HepG2 (cell line): ENCODE measurements around the gene SLC22A23. TPM values are rescaled to one million over a fixed set of nuclear protein-coding genes. Genes with fewer than 3 reads are reported as not detected.

ENCODE experiments used
- ATAC-seq: fragments of 200-7000 bp; cut with Tn5 transposase; 3 replicates; pipeline ENCODE4 v1.9.1; 2020; ENCODE audit warnings: mild to moderate bottlenecking, moderate library complexity
- BruUV-seq: library from RNA; stranded (reverse); fragments of 400-500 nt; replicated peaks from 2 replicates; lab custom pipeline; 2021; lab: Mats Ljungman, UMichigan
- CTCF ChIA-PET: fragments of 300-600 bp; formaldehyde crosslinking; extraction: SDS; loops from one replicate; lab custom pipeline; 2021; ENCODE audit warnings: low total read pairs, inconsistent platforms, low intra/inter-chr PET ratio; lab: Yijun Ruan, JAX
- POLR2A ChIA-PET: fragments of 350-600 bp; sonication (Branson Sonifier 250); formaldehyde crosslinking; loops from one replicate; lab custom pipeline; 2020; ENCODE audit warnings: antibody characterized with exemption, inconsistent platforms; lab: Yijun Ruan, JAX
- DNase-seq: peaks from one replicate; pipeline ENCODE4 v3.0.0-alpha.2; 2015; ENCODE audit warnings: low spot score
- FAIRE-seq: peaks from 3 replicates; lab custom pipeline; 2011; peaks lifted over from hg19 to GRCh38; lab: Jason Lieb, UNC
- H2AFZ ChIP-seq: one replicate; pipeline ENCODE4 v1.6.1; 2011; ENCODE audit warnings: low read length, inconsistent platforms
- H3K27ac ChIP-seq: fragments of 300-600 bp; 3 replicates; pipeline ENCODE4 v1.8.0; 2011; ENCODE audit warnings: mixed run types, mild to moderate bottlenecking, mixed read lengths, low read length, inconsistent platforms; ENCODE audit not compliant: insufficient read depth; ENCODE audit errors: extremely low read length
- H3K27me3 ChIP-seq, 2 experiments: fragments of 200-600 bp in 1 of 2; 2 replicates in 1 of 2; 3 replicates in 1 of 2; pipeline versions ENCODE4 v1.6.0 to v1.8.0; 2011; ENCODE audit warnings: low read length in 2 of 2, mild to moderate bottlenecking in 2 of 2, moderate library complexity in 2 of 2, inconsistent platforms in 1 of 2; ENCODE audit not compliant: insufficient read depth in 2 of 2, control insufficient read depth in 1 of 2
- H3K36me3 ChIP-seq, 2 experiments: fragments of 200-600 bp in 1 of 2; replicated peaks in 1 of 2; 2 replicates in 1 of 2; 3 replicates in 1 of 2; pipeline versions ENCODE4 v1.5.1 to v1.8.0; 2011; ENCODE audit warnings: low read length in 2 of 2, inconsistent platforms in 1 of 2; ENCODE audit not compliant: insufficient read depth in 2 of 2, control insufficient read depth in 1 of 2
- H3K4me1 ChIP-seq: 2 replicates; pipeline ENCODE4 v1.5.1; 2012; ENCODE audit warnings: low read length, inconsistent platforms; ENCODE audit not compliant: insufficient read depth
- H3K4me2 ChIP-seq: 2 replicates; pipeline ENCODE4 v1.6.0; 2011; ENCODE audit warnings: low read depth, low read length, inconsistent platforms
- H3K4me3 ChIP-seq, 3 experiments: fragments of 200-600 bp in 1 of 3; sonication (generic), shearing (Covaris generic) in 1 of 3; replicated peaks in 1 of 3; 2 replicates each; pipeline ENCODE4 v1.5.1; 2011 to 2016; ENCODE audit warnings: low read length in 3 of 3, inconsistent platforms in 2 of 3, low read depth in 2 of 3, mild to moderate bottlenecking in 2 of 3, control low read depth in 1 of 3, mixed read lengths in 1 of 3; ENCODE audit not compliant: insufficient read depth in 1 of 3
- H3K79me2 ChIP-seq: one replicate; pipeline ENCODE4 v1.6.1; 2011; ENCODE audit warnings: low read length, inconsistent platforms; ENCODE audit not compliant: insufficient read depth
- H3K9ac ChIP-seq: 2 replicates; pipeline ENCODE4 v1.6.0; 2011; ENCODE audit warnings: mild to moderate bottlenecking, low read depth, low read length, inconsistent platforms; ENCODE audit not compliant: insufficient read depth
- H3K9me3 ChIP-seq: 2 replicates; pipeline ENCODE4 v1.5.1; 2012; ENCODE audit warnings: mild to moderate bottlenecking, low read length
- H4K20me1 ChIP-seq: 2 replicates; pipeline ENCODE4 v1.6.0; 2011; ENCODE audit warnings: inconsistent platforms, mild to moderate bottlenecking, low read length, moderate library complexity; ENCODE audit not compliant: insufficient read depth
- RBM22 ChIP-seq: fragments of 200-400 bp; formaldehyde crosslinking; optimal IDR thresholded peaks from 2 replicates; pipeline ENCODE3; 2017; ENCODE audit warnings: mild to moderate bottlenecking, low read length, moderate library complexity
- ZNF263 ChIP-seq: sonication (generic); formaldehyde crosslinking; IDR thresholded peaks from 2 replicates; pipeline ENCODE4 v1.4.0; 2020; ENCODE audit warnings: missing genetic modification reagents
- ZNF672 ChIP-seq: sonication (generic); formaldehyde crosslinking; IDR thresholded peaks from 2 replicates; pipeline ENCODE4 v1.8.1; 2022; ENCODE audit warnings: missing genetic modification reagents
- WGBS: methylation state at CpG from one replicate; pipeline ENCODE4 v1.1.6; 2017; ENCODE audit warnings: low lambda C conversion rate; 5-methylcytosine and 5-hydroxymethylcytosine counted together
- in situ Hi-C: cut with HindIII; loops from 2 replicates; pipeline ENCODE4 v1.10.0; 2017; ENCODE audit warnings: low pct_unique_long_range_greater_than_20kb; ENCODE audit not compliant: extremely low pct_ligation_motif_present
- intact Hi-C: fragments of 100-400 bp; cut with micrococcal nuclease; formaldehyde crosslinking; loops from one replicate; pipeline ENCODE4 v1.10.0; 2022; ENCODE audit not compliant: unreplicated experiment
- polyA plus RNA-seq, 8 experiments: library from polyadenylated mRNA; depleted of rRNA in 3 of 8; stranded (reverse) in 7 of 8; unstranded in 1 of 8; fragments of >200 nt; fragmentation: Illumina TruSeq in 4 of 8; extraction: Trizol in 4 of 8; gene quantifications; 2 replicates each; pipeline versions ENCODE4 v1.2.1 to v1.2.3, GENCODE V29; 2011 to 2016; ENCODE audit warnings: low read depth in 4 of 8, missing spikeins in 1 of 8, mixed read lengths in 1 of 8; ENCODE audit not compliant: insufficient read depth in 1 of 8
- total RNA-seq, 5 experiments: library from RNA; depleted of rRNA; stranded (reverse); fragments of >200 nt; fragmentation: Illumina TruSeq; extraction: Trizol; gene quantifications; 2 replicates each; pipeline ENCODE4 v1.2.3, GENCODE V29; 2016; ENCODE audit warnings: low read depth in 1 of 5
- TF ChIP-seq, protein P1 (sequence below): sonication (generic); IDR thresholded peaks from 2 replicates; pipeline ENCODE4 v1.6.1; 2016; ENCODE audit warnings: low read depth, borderline replicate concordance
- TF ChIP-seq, protein P2 (sequence below): sonication (generic); formaldehyde crosslinking; IDR thresholded peaks from 2 replicates; pipeline ENCODE4 v1.8.1; 2023; ENCODE audit warnings: mild to moderate bottlenecking, missing genetic modification reagents
- TF ChIP-seq, protein P3 (sequence below): sonication (generic); formaldehyde crosslinking; IDR thresholded peaks from 2 replicates; pipeline ENCODE4 v1.9.0; 2021; ENCODE audit warnings: missing genetic modification reagents, mild to moderate bottlenecking, borderline replicate concordance

The SLC22A23 gene
- total and polyA plus RNA-seq, 2 of the 13 experiments (the other 11 are each of a cell fraction or from before 2014, with no cell fraction given), result 11.8 to 17.5 TPM

DNA sequence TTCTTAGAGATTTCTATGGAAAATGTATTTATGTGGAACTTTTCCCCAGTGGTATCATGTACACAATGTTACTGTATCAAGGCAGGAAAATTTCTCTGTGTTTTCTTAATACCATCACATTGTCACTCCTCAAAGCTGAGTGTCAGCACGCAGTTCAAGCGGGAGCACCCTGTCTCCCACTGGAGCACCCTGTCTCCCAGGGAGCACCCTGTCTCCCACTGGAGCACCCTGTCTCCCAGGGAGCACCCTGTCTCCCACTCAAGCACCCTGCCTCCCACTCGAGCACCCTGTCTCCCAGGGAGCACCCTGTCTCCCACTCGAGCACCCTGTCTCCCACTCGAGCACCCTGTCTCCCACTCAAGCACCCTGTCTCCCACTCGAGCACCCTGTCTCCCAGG lies 146.8 kb downstream of the SLC22A23 start:
- Histone ChIP-seq H2AFZ (no peak overlapping the region), H3K4me1 (no peaks in the 10 kb centered on the region), H4K20me1 (no peaks in the 10 kb centered on the region), H3K4me2 (no peak overlapping the region), H3K9me3 (no peaks in the 10 kb centered on the region), H3K27me3 (no peaks in the 10 kb centered on the region), H3K4me3 (no peak overlapping the region), H3K27ac (no peak overlapping the region), H3K9ac (no peak overlapping the region), H3K36me3 (peaks cover 23 to 49% of the 10 kb centered on the region in 2 experiments), H3K79me2 (no peaks in the 10 kb centered on the region)
- FAIRE-seq, result no peak
- TF ChIP-seq, protein P1, sequence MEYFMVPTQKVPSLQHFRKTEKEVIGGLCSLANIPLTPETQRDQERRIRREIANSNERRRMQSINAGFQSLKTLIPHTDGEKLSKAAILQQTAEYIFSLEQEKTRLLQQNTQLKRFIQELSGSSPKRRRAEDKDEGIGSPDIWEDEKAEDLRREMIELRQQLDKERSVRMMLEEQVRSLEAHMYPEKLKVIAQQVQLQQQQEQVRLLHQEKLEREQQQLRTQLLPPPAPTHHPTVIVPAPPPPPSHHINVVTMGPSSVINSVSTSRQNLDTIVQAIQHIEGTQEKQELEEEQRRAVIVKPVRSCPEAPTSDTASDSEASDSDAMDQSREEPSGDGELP, result no peak
- TF ChIP-seq ZNF263 (CRISPR knock-in tag), result peak; percentile 84
- in situ Hi-C loops, result no loop called here
- 95% methylated on average over 6 of the region's 6 CpGs for WGBS
- no TSS peak for BruUV-seq
- ATAC-seq, result no peak
- intact Hi-C loops, result no loop called here
- ChIA-PET CTCF (no interaction called here), POLR2A (no interaction called here)
- DNase-seq, result no peak

DNA sequence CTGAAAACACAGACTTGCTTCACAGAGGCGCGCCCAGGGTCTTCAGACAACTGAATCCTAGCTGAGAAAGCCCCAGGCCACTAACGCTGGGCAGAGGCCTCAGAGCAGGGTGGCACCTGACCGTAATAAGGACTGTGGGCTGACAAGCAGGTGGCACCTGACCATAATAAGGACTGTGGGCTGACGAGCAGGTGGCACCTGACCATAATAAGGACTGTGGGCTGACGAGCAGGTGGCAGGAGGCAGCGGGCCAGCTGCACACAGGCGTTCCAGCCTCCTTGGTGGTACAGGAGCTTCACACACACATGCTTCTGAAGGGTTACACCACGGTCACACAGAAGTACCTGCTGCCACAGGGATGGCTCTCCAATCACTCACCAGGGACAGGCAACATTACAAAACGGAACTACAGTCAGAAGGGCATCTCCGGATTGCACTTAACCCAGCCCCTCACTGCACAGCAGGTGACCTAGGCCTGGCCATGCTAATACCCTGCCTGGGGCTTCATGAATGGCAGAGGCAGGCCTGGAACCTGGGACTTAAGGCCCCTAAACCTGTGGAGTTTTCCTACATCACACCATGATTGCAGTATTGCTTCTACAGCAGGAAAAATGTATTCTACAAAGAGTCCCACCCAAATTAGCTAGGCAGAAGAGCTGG lies 147.3 kb downstream of the SLC22A23 start:
- Histone ChIP-seq H3K9me3 (no peaks in the 10 kb centered on the region), H4K20me1 (no peaks in the 10 kb centered on the region), H3K27ac (no peak overlapping the region)
- no TSS peak for BruUV-seq
- no peak for DNase-seq
- 99% methylated on average over 9 of the region's 11 CpGs for WGBS
- TF ChIP-seq ZNF672 (CRISPR knock-in tag) (no peak), RBM22 (peak; percentile 54)
- TF ChIP-seq, protein P2, sequence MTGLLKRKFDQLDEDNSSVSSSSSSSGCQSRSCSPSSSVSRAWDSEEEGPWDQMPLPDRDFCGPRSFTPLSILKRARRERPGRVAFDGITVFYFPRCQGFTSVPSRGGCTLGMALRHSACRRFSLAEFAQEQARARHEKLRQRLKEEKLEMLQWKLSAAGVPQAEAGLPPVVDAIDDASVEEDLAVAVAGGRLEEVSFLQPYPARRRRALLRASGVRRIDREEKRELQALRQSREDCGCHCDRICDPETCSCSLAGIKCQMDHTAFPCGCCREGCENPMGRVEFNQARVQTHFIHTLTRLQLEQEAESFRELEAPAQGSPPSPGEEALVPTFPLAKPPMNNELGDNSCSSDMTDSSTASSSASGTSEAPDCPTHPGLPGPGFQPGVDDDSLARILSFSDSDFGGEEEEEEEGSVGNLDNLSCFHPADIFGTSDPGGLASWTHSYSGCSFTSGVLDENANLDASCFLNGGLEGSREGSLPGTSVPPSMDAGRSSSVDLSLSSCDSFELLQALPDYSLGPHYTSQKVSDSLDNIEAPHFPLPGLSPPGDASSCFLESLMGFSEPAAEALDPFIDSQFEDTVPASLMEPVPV (CRISPR knock-in tag), result no peak
- TF ChIP-seq, protein P3, sequence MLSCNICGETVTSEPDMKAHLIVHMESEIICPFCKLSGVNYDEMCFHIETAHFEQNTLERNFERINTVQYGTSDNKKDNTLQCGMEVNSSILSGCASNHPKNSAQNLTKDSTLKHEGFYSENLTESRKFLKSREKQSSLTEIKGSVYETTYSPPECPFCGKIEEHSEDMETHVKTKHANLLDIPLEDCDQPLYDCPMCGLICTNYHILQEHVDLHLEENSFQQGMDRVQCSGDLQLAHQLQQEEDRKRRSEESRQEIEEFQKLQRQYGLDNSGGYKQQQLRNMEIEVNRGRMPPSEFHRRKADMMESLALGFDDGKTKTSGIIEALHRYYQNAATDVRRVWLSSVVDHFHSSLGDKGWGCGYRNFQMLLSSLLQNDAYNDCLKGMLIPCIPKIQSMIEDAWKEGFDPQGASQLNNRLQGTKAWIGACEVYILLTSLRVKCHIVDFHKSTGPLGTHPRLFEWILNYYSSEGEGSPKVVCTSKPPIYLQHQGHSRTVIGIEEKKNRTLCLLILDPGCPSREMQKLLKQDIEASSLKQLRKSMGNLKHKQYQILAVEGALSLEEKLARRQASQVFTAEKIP (CRISPR knock-in tag), result no peak
- TF ChIP-seq, all 625 proteins: peak for 1
- no peak for FAIRE-seq
- Histone ChIP-seq H3K4me2 (no peak overlapping the region), H2AFZ (no peak overlapping the region), H3K27me3 (no peaks in the 10 kb centered on the region), H3K9ac (no peak overlapping the region), H3K36me3 (peaks cover 24 to 49% of the 10 kb centered on the region in 2 experiments), H3K4me1 (no peaks in the 10 kb centered on the region), H3K79me2 (no peaks in the 10 kb centered on the region), H3K4me3 (no peak overlapping the region)
- CTCF ChIA-PET, result no interaction called here
- no peak for ATAC-seq
- intact Hi-C loops, result no loop called here
- POLR2A ChIA-PET, result no interaction called here
- in situ Hi-C loops, result no loop called here
